HG03469 (cell line): Measurements from ENCODE around the gene MYH11.
"Not testable (repeated sequence)": the region's sequence is repeated elsewhere in the genome, so short reads cannot be mapped to it uniquely, and the experiment has no call there.

Experiments used
- ATAC-seq: cut with Tn5 transposase; IDR thresholded peaks from one replicate; pipeline ENCODE4 v1.9.1; 2021; ENCODE audit warnings: mild to moderate bottlenecking, moderate library complexity, moderate number of reproducible peaks; ENCODE audit not compliant: unreplicated experiment

Gene MYH11

DNA sequence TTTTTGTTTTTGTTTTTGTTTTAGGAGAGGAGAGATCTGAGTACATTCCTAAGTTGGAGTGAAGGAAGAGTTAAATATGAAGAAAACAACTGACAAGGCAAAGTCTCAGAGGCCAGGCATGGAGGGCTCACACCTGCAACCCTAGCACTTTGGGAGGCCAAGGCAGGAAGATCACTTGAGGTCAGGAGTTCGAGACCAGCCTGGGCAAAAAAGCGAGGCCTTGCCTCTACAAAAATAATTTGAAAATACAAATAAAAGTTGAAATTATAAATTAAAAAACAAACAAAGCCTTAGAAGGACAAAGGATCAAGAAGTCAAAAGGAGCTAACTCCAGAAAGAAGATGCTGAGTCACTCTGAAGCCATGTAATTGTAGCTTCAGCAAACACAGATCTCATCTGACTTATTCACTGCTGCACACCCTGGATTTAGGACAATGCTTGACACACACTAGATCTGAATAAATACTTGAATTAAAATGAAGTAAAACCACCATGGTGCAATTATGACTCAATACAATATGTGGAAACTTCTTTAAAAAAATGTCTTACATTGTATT lies 22.5 kb upstream of the MYH11 start:
- ATAC-seq = no peak

GRCh38 chr16:15876503-15876902 lies 19.7 kb upstream of the MYH11 start:
- ATAC-seq = no peak

- ATAC-seq = no peak
Measured at GRCh38 chr16:15874745-15875314, 18.0 kb upstream of the MYH11 start.

GRCh38 chr16:15873737-15874136 lies 16.9 kb upstream of the MYH11 start:
- ATAC-seq = no peak

- ATAC-seq = no peak
Measured at GRCh38 chr16:15873301-15873700, 16.5 kb upstream of the MYH11 start.

DNA sequence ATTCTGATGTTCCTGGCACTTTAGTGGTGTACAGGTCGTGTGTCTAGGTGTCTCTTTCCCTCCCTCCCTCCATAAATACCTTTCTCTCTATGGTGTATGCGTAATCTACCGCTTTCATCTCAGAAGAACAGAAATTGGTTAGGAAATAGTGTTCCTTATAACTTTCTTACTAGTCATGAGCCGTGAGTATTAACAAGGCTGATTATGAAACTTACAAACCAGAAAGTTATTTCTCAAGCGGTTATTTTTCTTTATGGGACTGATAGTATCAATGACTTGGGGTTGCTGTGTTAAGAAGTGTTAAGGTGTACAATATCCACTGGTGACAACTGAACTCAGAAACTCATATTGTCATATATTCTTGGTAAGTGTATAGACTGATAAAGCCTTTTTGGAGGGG lies 13.2 kb upstream of the MYH11 start:
- ATAC-seq = no peak

GRCh38 chr16:15866451-15866850 lies 9.6 kb upstream of the MYH11 start:
- ATAC-seq = no peak

- ATAC-seq = no peak
Measured at GRCh38 chr16:15865742-15866141, 8.9 kb upstream of the MYH11 start.

DNA sequence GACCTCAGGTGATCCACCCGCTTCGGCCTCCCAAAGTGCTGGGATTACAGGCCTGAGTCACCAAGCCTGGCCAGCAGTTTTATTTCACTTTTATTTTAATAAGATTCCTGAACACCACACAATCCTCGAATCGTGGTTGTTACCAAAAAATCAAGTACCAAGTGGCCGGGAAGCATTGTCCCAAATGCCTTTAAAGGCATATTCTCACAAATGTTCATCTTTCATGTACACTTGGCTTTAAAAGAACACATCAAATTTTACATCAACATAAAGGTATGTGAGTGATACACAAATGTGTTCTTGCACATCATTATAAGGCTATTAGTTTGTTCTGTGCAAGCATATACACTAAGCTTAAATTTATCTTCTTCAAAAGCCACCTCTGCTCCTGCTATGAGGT lies 8.1 kb upstream of the MYH11 start:
- ATAC-seq = no peak

- ATAC-seq = no peak
Measured at GRCh38 chr16:15861996-15862395, 5.2 kb upstream of the MYH11 start.

- no peak for ATAC-seq
Measured at GRCh38 chr16:15858921-15859668, 2.3 kb upstream of the MYH11 start.

DNA sequence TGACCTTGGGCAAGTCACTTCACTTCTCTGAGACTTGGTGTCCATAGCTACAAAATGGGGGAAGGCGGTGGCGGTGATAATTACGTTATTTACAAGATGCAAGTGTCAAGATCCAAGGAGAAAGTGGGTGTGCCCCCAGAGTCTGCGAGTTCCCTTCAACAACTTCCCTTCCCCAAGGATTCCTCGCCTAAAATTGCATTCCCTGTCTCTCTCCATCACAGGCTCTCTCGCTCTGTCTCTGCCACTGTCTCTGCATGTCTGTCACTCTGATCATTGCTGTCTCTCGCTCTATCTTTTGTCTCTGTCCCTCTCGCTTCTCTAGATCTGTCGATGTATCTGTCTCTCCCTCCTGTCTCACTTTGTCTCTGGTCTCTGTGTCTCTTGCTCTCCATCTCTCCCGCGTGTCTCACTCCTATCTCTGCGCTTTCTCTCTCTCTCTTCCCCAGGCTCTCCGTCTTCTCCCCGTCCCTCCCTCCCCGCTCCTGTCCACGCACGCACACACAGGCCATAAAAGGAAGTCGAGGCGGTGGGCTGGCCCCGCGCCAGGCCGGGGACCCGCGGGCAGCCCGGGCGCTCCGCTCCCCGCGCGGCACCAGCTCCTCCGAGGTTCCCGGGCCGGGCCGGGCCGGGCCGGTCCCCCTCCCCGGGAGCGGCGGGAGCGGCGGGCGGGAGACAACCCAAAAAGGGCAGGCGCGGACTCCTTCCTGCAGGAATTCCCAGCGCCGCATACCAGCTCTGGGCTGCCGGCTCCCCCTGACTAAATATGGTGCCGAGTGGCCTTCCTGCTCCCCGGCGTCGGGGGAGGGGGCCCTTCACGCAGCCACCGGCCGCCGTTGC lies 1.1 kb upstream of the MYH11 start:
- ATAC-seq = no peak

- ATAC-seq = no peak
Measured at GRCh38 chr16:15856182-15856581, 646 bp downstream of the MYH11 start.

DNA sequence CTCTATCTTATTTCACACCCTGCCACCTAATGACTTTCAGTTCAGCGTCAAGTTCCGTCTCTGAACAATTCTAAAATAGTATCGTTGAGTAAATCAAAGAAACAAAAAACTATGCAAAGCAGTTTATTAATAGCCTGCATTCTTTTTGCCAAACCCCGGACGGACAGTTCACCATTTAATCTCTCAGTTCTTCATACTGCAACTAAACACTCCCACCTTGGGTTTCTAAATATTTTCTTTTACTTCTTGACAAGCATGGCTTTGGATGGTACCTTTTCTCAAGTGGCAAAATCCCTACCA lies 1.2 kb downstream of the MYH11 start:
- no peak for ATAC-seq

GRCh38 chr16:15854906-15855703 lies 1.7 kb downstream of the MYH11 start:
- no peak for ATAC-seq

GRCh38 chr16:15854061-15854460 lies 2.8 kb downstream of the MYH11 start:
- ATAC-seq = no peak

DNA sequence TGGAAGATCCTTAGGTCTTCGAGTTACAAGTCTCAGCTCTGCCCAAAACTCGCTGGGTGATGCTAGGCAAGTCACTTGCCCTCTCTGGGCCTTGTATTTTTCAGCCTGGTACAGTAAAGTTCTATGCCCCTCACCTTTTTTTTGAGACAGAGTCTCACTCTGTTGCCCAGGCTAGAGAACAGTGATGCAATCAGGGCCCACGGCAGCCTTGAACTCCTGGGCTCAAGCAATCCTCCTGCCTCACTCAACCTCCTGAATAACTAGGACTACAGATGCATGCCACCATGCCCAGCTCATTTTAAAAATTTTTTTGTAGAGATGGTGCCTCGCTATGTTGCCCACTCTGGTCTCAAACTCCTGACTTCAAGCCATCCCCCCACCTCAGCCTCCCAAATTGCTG lies 3.8 kb downstream of the MYH11 start:
- no peak for ATAC-seq

- not testable (repeated sequence) for ATAC-seq
Measured at GRCh38 chr16:15850555-15850954, 6.3 kb downstream of the MYH11 start.

DNA sequence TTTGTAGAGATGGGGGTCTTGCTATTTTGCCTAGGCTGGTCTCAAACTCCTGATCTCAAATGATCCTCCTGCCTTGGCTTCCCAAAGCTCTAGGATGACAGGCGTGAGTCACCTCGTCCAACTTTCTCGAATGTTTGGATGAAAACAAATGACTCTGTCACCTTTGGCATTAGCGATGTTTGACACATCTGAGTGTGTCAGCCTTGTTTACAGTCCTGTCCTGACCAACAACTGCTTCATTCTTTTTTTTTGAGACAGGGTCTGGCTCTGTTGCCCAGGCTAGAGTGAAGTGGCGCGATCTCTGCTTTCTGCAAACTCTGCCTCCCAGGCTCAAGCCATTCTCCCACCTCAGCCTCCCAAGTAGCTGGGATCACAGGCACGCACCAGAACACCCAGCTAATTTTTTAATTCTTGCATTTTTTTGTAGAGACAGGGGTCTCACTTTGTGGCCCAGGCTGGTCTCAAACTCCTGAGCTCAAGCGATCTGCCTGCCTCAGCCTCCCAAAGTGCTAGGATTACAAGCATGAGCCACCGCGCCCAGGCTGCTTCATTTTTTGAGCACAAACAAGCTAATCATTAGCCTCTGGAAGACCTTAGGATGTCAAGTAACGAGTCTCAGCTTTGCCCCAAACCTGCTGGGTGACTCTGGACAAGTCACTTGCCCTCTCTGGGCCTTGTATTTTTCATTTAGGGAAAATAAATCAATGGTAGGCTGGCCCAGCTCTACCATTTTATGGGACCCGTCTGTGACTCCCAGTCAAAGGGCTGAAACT lies 7.4 kb downstream of the MYH11 start:
- ATAC-seq = no peak

GRCh38 chr16:15847611-15848175 lies 9.1 kb downstream of the MYH11 start:
- no peak for ATAC-seq
